Gastroesophageal sphincter (tissue), 3 donors: ENCODE data around the gene SLC1A3.

Experiments used
- POLR2A ChIP-seq, 2 donors: fragments of 450-650 bp; IDR thresholded peaks; one replicate each; pipeline ENCODE4 v1.6.1; 2017; ENCODE audit warnings: antibody characterized with exemption in 2 of 2, mild to moderate bottlenecking in 2 of 2, moderate library complexity in 1 of 2
- POLR2AphosphoS5 ChIP-seq: sonication (generic); formaldehyde crosslinking; IDR thresholded peaks from one replicate; pipeline ENCODE4 v1.6.1; 2017; ENCODE audit warnings: antibody characterized with exemption
- TF ChIP-seq, protein P1 (sequence below), 4 experiments: fragments of 200-600 bp in 2 of 4; fragments of 450-650 bp in 2 of 4; sonication (generic) in 1 of 4; IDR thresholded peaks; one replicate each; pipeline ENCODE4 v1.5.1; 2017 to 2019; ENCODE audit warnings: antibody characterized with exemption in 4 of 4, mild to moderate bottlenecking in 2 of 4, moderate library complexity in 2 of 4

GRCh38 chr5:36683821-36684434 lies 77.5 kb downstream of the SLC1A3 start:
- TF ChIP-seq POLR2A (IDR thresholded peaks at IDR 0.05) = no peak
- TF ChIP-seq, protein P1, sequence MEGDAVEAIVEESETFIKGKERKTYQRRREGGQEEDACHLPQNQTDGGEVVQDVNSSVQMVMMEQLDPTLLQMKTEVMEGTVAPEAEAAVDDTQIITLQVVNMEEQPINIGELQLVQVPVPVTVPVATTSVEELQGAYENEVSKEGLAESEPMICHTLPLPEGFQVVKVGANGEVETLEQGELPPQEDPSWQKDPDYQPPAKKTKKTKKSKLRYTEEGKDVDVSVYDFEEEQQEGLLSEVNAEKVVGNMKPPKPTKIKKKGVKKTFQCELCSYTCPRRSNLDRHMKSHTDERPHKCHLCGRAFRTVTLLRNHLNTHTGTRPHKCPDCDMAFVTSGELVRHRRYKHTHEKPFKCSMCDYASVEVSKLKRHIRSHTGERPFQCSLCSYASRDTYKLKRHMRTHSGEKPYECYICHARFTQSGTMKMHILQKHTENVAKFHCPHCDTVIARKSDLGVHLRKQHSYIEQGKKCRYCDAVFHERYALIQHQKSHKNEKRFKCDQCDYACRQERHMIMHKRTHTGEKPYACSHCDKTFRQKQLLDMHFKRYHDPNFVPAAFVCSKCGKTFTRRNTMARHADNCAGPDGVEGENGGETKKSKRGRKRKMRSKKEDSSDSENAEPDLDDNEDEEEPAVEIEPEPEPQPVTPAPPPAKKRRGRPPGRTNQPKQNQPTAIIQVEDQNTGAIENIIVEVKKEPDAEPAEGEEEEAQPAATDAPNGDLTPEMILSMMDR (IDR thresholded peaks at IDR 0.05) = no peak
- no peak for TF ChIP-seq POLR2AphosphoS5
